LNCAP (cell line): ENCODE measurements around the gene NOL4L.

Experiments
- CTCF ChIP-seq: fragments of 450-650 bp; IDR thresholded peaks from 2 replicates; pipeline ENCODE4 v1.5.1; 2017; ENCODE audit warnings: mild to moderate bottlenecking

Gene NOL4L

GRCh38 chr20:32569380-32570305 is 15.5 kb downstream of the NOL4L start:
- no peak for TF ChIP-seq CTCF

GRCh38 chr20:32569018-32569379 is 16.1 kb downstream of the NOL4L start:
- TF ChIP-seq CTCF, result no peak

- no peak for TF ChIP-seq CTCF
Measured at GRCh38 chr20:32567384-32568178, 17.6 kb downstream of the NOL4L start.

- TF ChIP-seq CTCF, result no peak
Measured at GRCh38 chr20:32566379-32567374, 18.5 kb downstream of the NOL4L start.

GRCh38 chr20:32565735-32566032 is 19.4 kb downstream of the NOL4L start:
- no peak for TF ChIP-seq CTCF

- TF ChIP-seq CTCF, result no peak
Measured at GRCh38 chr20:32564921-32565734, 20.0 kb downstream of the NOL4L start.
